Erythroblast (primary cell): ENCODE measurements around the gene TRAPPC8.

Experiments used
- GATA1 ChIP-seq: IDR thresholded peaks from 2 replicates; pipeline ENCODE4 v1.6.1; 2011; ENCODE audit warnings: low read depth, mild to moderate bottlenecking, control low read depth, low read length, moderate library complexity
- POLR2A ChIP-seq: IDR thresholded peaks from 2 replicates; pipeline ENCODE4 v1.6.1; 2011; ENCODE audit warnings: mild to moderate bottlenecking, low read length

- no peak for TF ChIP-seq POLR2A
- TF ChIP-seq GATA1 = no peak
These were observed 85.3 kb downstream of the TRAPPC8 start for GRCh38 chr18:31857526-31858106.
